GOT3 (cell line): ENCODE results near the gene PGS1.

Experiments
- DNase-seq: peaks from one replicate; lab custom pipeline; 2025; ENCODE audit warnings: mixed read lengths; lab: John Stamatoyannopoulos, UW

PGS1 gene

GRCh38 chr17:78364436-78365281 lies 13.8 kb upstream of the PGS1 start:
- no peak for DNase-seq

DNA sequence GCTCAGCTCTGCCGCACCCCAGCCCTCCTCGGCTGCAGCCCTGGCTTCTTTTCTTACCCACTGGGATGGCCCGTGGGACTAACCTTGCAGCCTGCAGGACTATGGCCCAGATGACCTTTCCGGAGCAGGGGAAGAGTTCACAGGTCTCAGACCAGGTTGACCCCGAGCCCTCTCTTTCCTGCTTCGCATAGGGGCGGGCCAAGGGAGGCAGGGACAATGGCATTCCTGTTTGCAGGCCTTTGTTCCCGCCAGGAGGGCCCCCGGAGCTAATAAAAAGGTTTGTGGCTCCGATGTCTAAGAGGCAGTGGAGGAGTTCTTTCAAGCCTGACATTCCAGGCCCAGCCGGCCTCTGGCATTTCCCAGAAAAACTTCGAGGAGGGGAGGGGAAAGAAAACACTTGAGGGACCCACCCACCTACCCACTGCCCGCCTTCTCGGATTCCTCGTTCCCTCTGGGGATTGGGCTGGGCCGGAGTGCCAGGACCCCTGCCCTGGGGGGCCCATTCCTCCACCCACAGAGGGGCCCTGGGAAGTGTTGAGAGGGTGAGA lies 12.8 kb upstream of the PGS1 start:
- no peak for DNase-seq

- no peak for DNase-seq
Observed at GRCh38 chr17:78366109-78366848, 12.2 kb upstream of the PGS1 start.

DNA sequence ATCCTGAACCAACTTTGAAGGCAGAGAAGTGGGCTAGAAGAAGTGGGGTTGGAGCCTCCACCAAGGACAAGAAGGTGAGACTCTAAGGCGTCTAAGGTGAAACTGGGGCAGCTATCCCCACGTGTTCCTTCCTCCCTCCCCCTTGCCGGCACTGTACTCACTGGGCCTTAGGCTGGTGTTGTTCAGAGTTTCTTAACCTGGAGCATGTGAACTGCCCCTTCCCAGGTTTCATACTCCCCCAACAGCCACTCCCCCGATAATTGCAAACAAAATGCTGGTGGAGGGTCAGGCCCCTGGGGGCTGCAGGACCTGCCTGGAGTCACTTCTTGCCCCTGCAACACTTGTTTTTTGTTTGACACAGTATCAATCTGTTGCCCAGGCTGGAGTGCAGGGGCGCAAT lies 11.3 kb upstream of the PGS1 start:
- DNase-seq: no peak

DNA sequence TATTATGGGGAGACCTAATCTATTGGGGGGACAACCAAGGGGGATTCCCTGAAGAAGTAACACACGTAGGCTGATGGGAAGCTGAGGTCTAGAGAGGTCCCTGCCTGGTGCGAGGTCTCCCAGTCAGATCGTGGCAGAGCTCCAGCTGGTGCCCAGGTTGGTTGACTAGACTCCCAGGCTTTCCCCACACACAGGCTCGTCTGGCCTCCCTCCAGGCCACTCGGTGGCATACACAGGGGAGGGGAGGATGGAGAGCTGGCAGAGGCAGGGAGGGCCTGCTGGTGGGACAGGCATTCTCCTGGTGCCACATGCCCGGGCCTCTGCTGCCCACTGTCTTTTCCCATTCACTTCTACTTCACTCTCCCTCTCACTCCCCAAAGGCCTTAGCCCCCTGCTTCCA lies 10.1 kb upstream of the PGS1 start:
- DNase-seq: no peak

GRCh38 chr17:78368854-78369495 lies 9.5 kb upstream of the PGS1 start:
- DNase-seq: no peak

- no peak for DNase-seq
Observed at GRCh38 chr17:78369791-78370381, 8.6 kb upstream of the PGS1 start.

DNA sequence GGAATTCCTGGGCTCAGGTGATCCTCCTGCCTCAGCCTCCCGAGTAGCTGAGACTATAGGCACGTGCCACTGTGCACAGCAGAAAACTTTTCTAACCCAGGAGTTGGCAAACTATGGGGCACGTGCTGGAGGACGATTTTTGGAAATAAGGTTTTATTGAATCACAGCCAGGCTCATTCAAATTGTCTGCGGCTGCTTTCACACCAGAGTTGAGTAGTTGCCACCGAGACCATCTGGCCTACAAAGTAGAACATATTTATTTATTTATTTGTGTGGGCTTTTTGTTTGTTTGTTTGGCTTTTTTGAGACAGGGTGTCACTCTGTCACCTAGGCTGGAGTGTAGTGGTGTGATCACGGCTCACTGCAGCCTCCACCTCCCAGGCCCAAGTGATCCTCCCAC lies 7.4 kb upstream of the PGS1 start:
- no peak for DNase-seq

GRCh38 chr17:78372841-78373240 lies 5.6 kb upstream of the PGS1 start:
- DNase-seq: no peak

GRCh38 chr17:78374189-78374588 lies 4.3 kb upstream of the PGS1 start:
- no peak for DNase-seq

DNA sequence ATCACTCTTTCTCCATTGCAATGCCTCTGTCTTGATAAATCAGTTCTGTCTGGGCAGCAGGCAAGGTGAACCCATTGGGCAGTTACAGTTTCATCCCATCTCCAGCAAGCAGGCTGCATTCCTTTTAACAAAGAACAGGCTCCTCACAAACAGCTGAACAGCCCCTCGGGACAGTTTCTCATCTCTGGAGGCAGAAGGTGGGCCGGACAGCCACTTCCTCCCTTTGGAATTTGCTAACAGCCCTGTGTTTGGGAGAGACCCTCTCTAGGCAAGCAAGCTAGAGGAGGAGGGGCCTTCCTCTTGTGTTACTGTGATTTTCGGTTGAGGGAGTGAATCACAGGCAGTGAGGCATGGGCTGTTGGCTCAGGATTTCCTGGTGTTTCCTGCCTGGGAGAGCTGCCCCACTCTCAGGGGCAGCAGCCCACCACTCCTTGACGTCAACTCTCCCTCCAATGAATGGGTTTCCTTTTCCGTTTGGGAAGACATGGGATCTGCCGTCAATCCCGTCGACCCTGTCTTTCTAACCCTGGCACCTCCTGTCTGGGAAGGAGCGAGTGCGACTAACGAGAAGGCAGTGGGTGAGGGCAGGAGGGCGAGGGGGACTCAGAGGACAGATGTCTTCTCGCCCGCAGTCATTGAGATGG lies 3.7 kb upstream of the PGS1 start:
- DNase-seq: no peak

- DNase-seq: no peak
Observed at GRCh38 chr17:78375401-78376151, 2.9 kb upstream of the PGS1 start.

DNA sequence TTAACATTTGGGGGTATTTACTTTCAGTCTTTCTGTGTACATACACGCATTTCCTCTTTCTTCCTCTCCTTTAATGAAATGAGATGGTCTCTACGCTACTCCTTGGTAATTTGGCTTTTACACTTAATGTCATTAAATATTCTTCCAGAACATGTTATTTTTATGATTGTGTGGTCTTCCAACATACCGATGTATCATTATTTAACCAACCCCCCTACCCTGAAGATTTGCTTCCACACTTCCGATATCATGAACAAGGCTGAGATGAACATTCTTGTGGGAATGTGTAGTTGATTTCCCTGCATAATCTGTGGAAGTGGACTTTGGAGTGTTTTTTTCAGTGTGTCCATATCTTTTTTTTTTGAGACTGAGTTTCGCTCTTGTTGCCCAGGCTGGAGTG lies 2.3 kb upstream of the PGS1 start:
- no peak for DNase-seq

GRCh38 chr17:78377858-78378224 lies 608 bp upstream of the PGS1 start:
- no peak for DNase-seq

GRCh38 chr17:78379131-78379491 lies 662 bp downstream of the PGS1 start:
- DNase-seq: no peak

DNA sequence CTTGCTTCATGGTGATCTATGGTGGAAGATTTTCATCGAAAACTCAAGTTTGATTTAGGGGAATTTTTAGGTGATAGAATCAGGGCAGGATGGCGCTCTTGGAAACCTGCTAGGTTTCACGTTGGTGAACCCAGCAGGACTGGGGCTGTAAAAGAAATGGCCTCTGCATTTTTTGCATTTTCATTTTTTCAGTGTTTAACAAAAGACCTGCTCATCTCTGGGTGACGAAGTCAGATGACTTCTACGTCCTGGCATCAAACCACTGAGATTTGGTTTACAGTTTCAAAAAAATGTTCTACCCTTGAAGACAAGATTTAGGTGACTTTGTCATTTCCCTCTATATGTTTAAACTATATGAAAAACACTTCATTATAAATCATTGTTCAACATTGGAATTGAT lies 1.9 kb downstream of the PGS1 start:
- no peak for DNase-seq

- no peak for DNase-seq
Observed at GRCh38 chr17:78381601-78382232, 3.3 kb downstream of the PGS1 start.

DNA sequence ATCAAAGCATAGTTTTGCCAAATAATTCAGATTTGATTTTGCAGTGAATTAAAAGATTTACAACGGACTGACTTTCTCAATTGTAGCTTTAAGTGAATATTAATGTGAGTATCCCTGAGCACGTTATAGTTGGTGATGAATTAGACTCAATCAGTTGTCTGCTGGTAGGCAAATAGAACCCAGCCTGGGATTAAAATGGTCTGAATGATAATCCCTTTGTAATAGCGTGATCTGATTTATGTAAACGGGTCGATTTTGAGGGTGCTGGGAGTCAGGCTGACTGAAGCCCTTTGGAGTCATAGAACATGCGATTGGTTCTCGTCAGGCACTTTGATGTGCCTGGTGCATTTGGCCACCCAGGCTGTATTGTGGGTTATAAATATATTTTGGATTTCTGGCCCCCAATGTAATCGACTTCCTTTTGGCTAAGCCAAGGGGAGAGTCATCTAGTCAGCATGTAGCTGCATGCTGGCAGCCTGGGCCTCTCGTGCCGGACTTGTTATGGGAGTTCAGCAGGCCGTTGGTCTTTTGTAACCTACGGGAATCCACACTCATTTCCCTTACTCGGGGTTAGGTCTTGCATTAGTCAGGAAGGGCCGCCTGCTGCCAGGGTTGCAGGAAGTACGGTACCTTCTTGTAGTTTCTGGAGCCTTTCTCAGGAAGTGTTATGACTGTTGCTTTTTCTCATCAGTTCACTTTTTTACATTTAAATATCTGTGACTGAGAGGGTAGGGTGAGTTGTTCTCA lies 5.4 kb downstream of the PGS1 start:
- peak; percentile 49 for DNase-seq

DNA sequence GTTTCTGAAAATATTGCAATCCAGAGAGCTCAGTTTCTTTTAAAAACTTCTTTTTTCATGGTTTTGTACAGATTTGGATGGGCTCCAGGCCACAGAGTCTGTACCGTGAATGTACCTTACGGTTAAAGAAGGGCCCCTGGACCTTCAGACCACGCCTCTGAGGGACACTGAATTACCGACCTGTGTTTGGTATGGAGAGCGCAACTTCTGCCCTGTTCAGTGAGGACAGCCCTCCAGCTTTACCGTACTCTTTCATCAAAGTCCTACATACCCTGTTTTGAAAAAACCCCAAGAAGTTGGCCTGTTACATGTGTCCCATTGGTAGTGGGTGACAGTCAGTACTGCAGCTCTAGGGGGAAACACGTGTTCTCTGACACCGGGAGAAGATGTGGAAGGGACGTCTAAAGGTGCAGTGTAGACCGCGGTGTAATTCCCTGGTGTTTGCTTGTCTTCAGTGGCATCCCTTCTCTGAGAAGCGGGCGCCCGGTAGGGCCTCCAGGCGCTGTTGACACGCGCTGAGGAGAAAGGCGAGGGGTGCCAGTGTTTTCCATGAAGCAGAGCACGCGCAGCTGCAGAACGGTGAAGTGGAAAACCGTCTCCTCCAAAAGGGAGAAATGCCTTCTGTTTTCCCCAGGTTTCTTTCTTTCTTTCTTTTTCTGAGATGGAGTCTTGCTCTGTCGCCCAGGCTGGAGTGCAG lies 6.2 kb downstream of the PGS1 start:
- no peak for DNase-seq
